Fibroblast of peridontal ligament (primary cell): ENCODE data around the gene PTGR3.

Source experiments
- DNase-seq: peaks from one replicate; pipeline ENCODE4 v3.0.0-alpha.2; 2010; ENCODE audit errors: extremely low read depth

Gene PTGR3

GRCh38 chr18:75215663-75216062 lies 6.7 kb upstream of the PTGR3 start:
- DNase-seq: no peak

- DNase-seq: no peak
Observed at GRCh38 chr18:75214766-75215510, 6.0 kb upstream of the PTGR3 start.

GRCh38 chr18:75214332-75214690 lies 5.4 kb upstream of the PTGR3 start:
- no peak for DNase-seq

- DNase-seq: peak; percentile 57
Observed at GRCh38 chr18:75213611-75214331, 4.8 kb upstream of the PTGR3 start.

- no peak for DNase-seq
Observed at GRCh38 chr18:75212751-75213090, 3.8 kb upstream of the PTGR3 start.

GRCh38 chr18:75211953-75212750 lies 3.2 kb upstream of the PTGR3 start:
- DNase-seq: no peak

GRCh38 chr18:75211626-75211952 lies 2.6 kb upstream of the PTGR3 start:
- no peak for DNase-seq

- DNase-seq: no peak
Observed at GRCh38 chr18:75211002-75211621, 2.2 kb upstream of the PTGR3 start.

GRCh38 chr18:75210274-75211001 lies 1.5 kb upstream of the PTGR3 start, which contains the start of gene TSHZ1:
Gene TSHZ1, plus strand, starts transcription at chr18:75210797. Its CDS starts 1,080 bp downstream, at chr18:75211877.
- peak; percentile 90 for DNase-seq

- DNase-seq: peak; percentile 53
Observed at GRCh38 chr18:75209951-75210258, 966 bp upstream of the PTGR3 start.

- DNase-seq: no peak
Observed at GRCh38 chr18:75208836-75209128, 157 bp downstream of the PTGR3 start.

GRCh38 chr18:75208155-75208835 lies 644 bp downstream of the PTGR3 start:
- DNase-seq: peak; percentile 50

- peak; percentile 74 for DNase-seq
Observed at GRCh38 chr18:75207310-75208154, 1.4 kb downstream of the PTGR3 start.

GRCh38 chr18:75206452-75207309 lies 2.3 kb downstream of the PTGR3 start:
- no peak for DNase-seq

- no peak for DNase-seq
Observed at GRCh38 chr18:75205514-75206132, 3.3 kb downstream of the PTGR3 start.

- no peak for DNase-seq
Observed at GRCh38 chr18:75204732-75205513, 4.0 kb downstream of the PTGR3 start.

- DNase-seq: peak; percentile 27
Observed at GRCh38 chr18:75204269-75204731, 4.6 kb downstream of the PTGR3 start.
